H1 (cell line): ENCODE results near the gene CIB4. TPM values are rescaled to one million over a fixed set of nuclear protein-coding genes. Genes with fewer than 3 reads are reported as not detected.
A peak's percentile ranks its signal among the peaks of the same experiment; 100 is the strongest.
"Not testable (repeated sequence)": the region's sequence is repeated elsewhere in the genome, so short reads cannot be mapped to it uniquely, and the experiment has no call there.

Source experiments
- CTCF ChIA-PET: fragments of 300-600 bp; sonication (Branson Sonifier 250); formaldehyde crosslinking; loops from one replicate; lab custom pipeline; 2021; ENCODE audit not compliant: partially characterized antibody; lab: Charles Lee
- POLR2A ChIA-PET: fragments of 300-600 bp; sonication (Branson Sonifier 250); formaldehyde crosslinking; loops from one replicate; lab custom pipeline; 2021; ENCODE audit warnings: inconsistent platforms; ENCODE audit not compliant: partially characterized antibody; lab: Charles Lee
- DNase-seq, 2 experiments: peaks; one replicate each; pipeline versions ENCODE4 v3.0.0 to v3.0.0-alpha.2; 2010 to 2022; ENCODE audit warnings: low spot score in 2 of 2, low read depth in 1 of 2, mixed read lengths in 1 of 2
- FAIRE-seq: peaks from 2 replicates; lab custom pipeline; 2011; peaks lifted over from hg19 to GRCh38; lab: Jason Lieb, UNC
- H2AFZ ChIP-seq: 2 replicates; pipeline ENCODE4 v1.8.1; 2012; ENCODE audit warnings: low read length, inconsistent platforms
- H2AK5ac ChIP-seq: 2 replicates; pipeline ENCODE4 v1.6.1; 2013; ENCODE audit warnings: low read depth, low read length
- H2BK120ac ChIP-seq: replicated peaks from 2 replicates; pipeline ENCODE3; 2013; ENCODE audit warnings: low read depth, low read length, inconsistent platforms
- H2BK12ac ChIP-seq: 2 replicates; pipeline ENCODE4 v1.6.1; 2013; ENCODE audit warnings: low read depth, low read length
- H2BK15ac ChIP-seq: 2 replicates; pipeline ENCODE4 v1.6.1; 2013; ENCODE audit warnings: low read length
- H2BK20ac ChIP-seq: 2 replicates; pipeline ENCODE4 v1.6.1; 2013; ENCODE audit warnings: low read length
- H2BK5ac ChIP-seq: 2 replicates; pipeline ENCODE4 v1.6.1; 2013; ENCODE audit warnings: low read depth, low read length
- H3K14ac ChIP-seq: 2 replicates; pipeline ENCODE4 v1.6.1; 2013; ENCODE audit warnings: inconsistent platforms; ENCODE audit not compliant: insufficient read length
- H3K18ac ChIP-seq: 2 replicates; pipeline ENCODE4 v1.6.1; 2013; ENCODE audit warnings: low read length; ENCODE audit errors: extremely low read depth
- H3K23ac ChIP-seq: 2 replicates; pipeline ENCODE4 v1.6.1; 2013; ENCODE audit warnings: inconsistent platforms; ENCODE audit not compliant: insufficient read length
- H3K23me2 ChIP-seq: 2 replicates; pipeline ENCODE4 v1.6.1; 2013; ENCODE audit warnings: low read depth, low read length
- H3K27ac ChIP-seq: 2 replicates; pipeline ENCODE4 v1.6.1; 2011; ENCODE audit warnings: low read depth, low read length, inconsistent platforms
- H3K27me3 ChIP-seq, 4 experiments: replicated peaks in 1 of 4; 1 replicate in 1 of 4; 2 replicates in 3 of 4; pipeline versions ENCODE4 v1.6.1 to v1.8.1; 2011 to 2013; ENCODE audit warnings: low read length in 3 of 4, mild to moderate bottlenecking in 3 of 4, inconsistent platforms in 2 of 4, mixed read lengths in 2 of 4, moderate library complexity in 1 of 4; ENCODE audit not compliant: control insufficient read depth in 3 of 4, insufficient read depth in 3 of 4; ENCODE audit errors: extremely low read depth in 1 of 4
- H3K36me3 ChIP-seq, 4 experiments: 2 replicates each; pipeline versions ENCODE4 v1.6.1 to v1.8.1; 2011 to 2013; ENCODE audit warnings: mild to moderate bottlenecking in 4 of 4, low read length in 3 of 4, moderate library complexity in 2 of 4, control low read depth in 1 of 4, inconsistent platforms in 1 of 4; ENCODE audit not compliant: insufficient read depth in 4 of 4, control insufficient read depth in 2 of 4
- H3K4ac ChIP-seq: replicated peaks from 2 replicates; pipeline ENCODE3; 2013; ENCODE audit warnings: low read length, low read depth, mixed read lengths, inconsistent platforms; ENCODE audit not compliant: insufficient read length
- H3K4me1 ChIP-seq, 4 experiments: replicated peaks in 1 of 4; 1 replicate in 1 of 4; 2 replicates in 3 of 4; pipeline versions ENCODE4 v1.6.1 to v1.8.1; 2011 to 2013; ENCODE audit warnings: low read length in 3 of 4, inconsistent platforms in 2 of 4, mixed read lengths in 1 of 4; ENCODE audit not compliant: insufficient read depth in 4 of 4, control insufficient read depth in 3 of 4
- H3K4me2 ChIP-seq, 2 experiments: 2 replicates each; pipeline versions ENCODE4 v1.6.1 to v1.8.1; 2011 to 2013; ENCODE audit warnings: low read depth in 2 of 2, low read length in 2 of 2, control low read depth in 1 of 2, inconsistent platforms in 1 of 2, mild to moderate bottlenecking in 1 of 2; ENCODE audit not compliant: insufficient read depth in 1 of 2
- H3K4me3 ChIP-seq, 4 experiments: fragments of 200-600, 300-600 bp in 1 of 4; sonication (generic), shearing (Covaris generic), sonication (Bioruptor Twin) in 1 of 4; 2 replicates each; pipeline versions ENCODE4 v1.5.1 to v1.8.1; 2011 to 2016; ENCODE audit warnings: low read length in 4 of 4, low read depth in 3 of 4, control low read depth in 2 of 4, inconsistent platforms in 2 of 4, mild to moderate bottlenecking in 2 of 4, mixed read lengths in 1 of 4, moderate library complexity in 1 of 4; ENCODE audit not compliant: insufficient read depth in 2 of 4; ENCODE audit errors: extremely low read depth in 1 of 4
- H3K56ac ChIP-seq: replicated peaks from 2 replicates; pipeline ENCODE3; 2013; ENCODE audit warnings: low read depth, mild to moderate bottlenecking, mixed read lengths, low read length, inconsistent platforms; ENCODE audit not compliant: insufficient read length
- H3K79me1 ChIP-seq: 2 replicates; pipeline ENCODE4 v1.6.1; 2013; ENCODE audit warnings: low read depth, low read length, control low read depth
- H3K79me2 ChIP-seq, 2 experiments: 2 replicates each; pipeline versions ENCODE4 v1.6.1 to v1.8.1; 2012 to 2013; ENCODE audit warnings: low read length in 2 of 2, mild to moderate bottlenecking in 2 of 2, inconsistent platforms in 1 of 2; ENCODE audit not compliant: insufficient read depth in 2 of 2, control insufficient read depth in 1 of 2
- H3K9ac ChIP-seq, 4 experiments: replicated peaks in 1 of 4; 1 replicate in 1 of 4; 2 replicates in 3 of 4; pipeline versions ENCODE4 v1.6.1 to v1.8.1; 2011 to 2013; ENCODE audit warnings: low read depth in 3 of 4, low read length in 3 of 4, control low read depth in 2 of 4, mild to moderate bottlenecking in 2 of 4, moderate library complexity in 2 of 4, inconsistent platforms in 1 of 4; ENCODE audit errors: extremely low read depth in 1 of 4
- H3K9me3 ChIP-seq, 2 experiments: 2 replicates each; pipeline versions ENCODE4 v1.6.1 to v1.8.1; 2012 to 2013; ENCODE audit warnings: mild to moderate bottlenecking in 2 of 2, moderate library complexity in 2 of 2, control low read depth in 1 of 2, inconsistent platforms in 1 of 2, low read depth in 1 of 2, low read length in 1 of 2, mixed read lengths in 1 of 2; ENCODE audit not compliant: insufficient read depth in 2 of 2
- H4K20me1 ChIP-seq, 2 experiments: replicated peaks in 1 of 2; 2 replicates each; pipeline versions ENCODE3 to v1.8.1; 2011 to 2013; ENCODE audit warnings: inconsistent platforms in 2 of 2, low read length in 2 of 2, mild to moderate bottlenecking in 1 of 2; ENCODE audit not compliant: insufficient read depth in 2 of 2, control insufficient read depth in 1 of 2
- H4K5ac ChIP-seq: 2 replicates; pipeline ENCODE4 v1.6.1; 2013; ENCODE audit warnings: low read length, low read depth, mixed read lengths, inconsistent platforms; ENCODE audit not compliant: insufficient read length
- H4K8ac ChIP-seq: 2 replicates; pipeline ENCODE4 v1.8.0; 2013; ENCODE audit warnings: mild to moderate bottlenecking, moderate library complexity, low read length, inconsistent platforms; ENCODE audit not compliant: insufficient read depth; ENCODE audit errors: extremely low read depth
- H4K91ac ChIP-seq: replicated peaks from 2 replicates; pipeline ENCODE3; 2013; ENCODE audit warnings: low read length, mixed read lengths, inconsistent platforms; ENCODE audit not compliant: insufficient read length
- CREB1 ChIP-seq: IDR thresholded peaks from 2 replicates; pipeline ENCODE4 v1.6.1; 2012; ENCODE audit warnings: inconsistent platforms
- CTBP2 ChIP-seq: IDR thresholded peaks from 2 replicates; pipeline ENCODE4 v1.7.0; 2011; ENCODE audit warnings: borderline replicate concordance, mild to moderate bottlenecking, moderate library complexity, mixed read lengths, low read length; ENCODE audit not compliant: insufficient read depth, insufficient read length
- EGR1 ChIP-seq: IDR thresholded peaks from 2 replicates; pipeline ENCODE4 v1.6.1; 2011; ENCODE audit warnings: low read depth, low read length, borderline replicate concordance
- HDAC2 ChIP-seq, 2 experiments: fragments of 300-600 bp in 1 of 2; sonication (generic) in 1 of 2; IDR thresholded peaks; 2 replicates each; pipeline ENCODE4 v1.6.1; 2011 to 2012; ENCODE audit warnings: low read depth in 2 of 2, low read length in 2 of 2, mild to moderate bottlenecking in 2 of 2, moderate library complexity in 2 of 2, borderline replicate concordance in 1 of 2, inconsistent platforms in 1 of 2
- HDAC6 ChIP-seq: IDR thresholded peaks from one replicate; pipeline ENCODE4 v1.7.1; 2012; ENCODE audit warnings: low read depth, mild to moderate bottlenecking, inconsistent platforms, low read length, moderate library complexity
- KDM5A ChIP-seq: fragments of 200-600 bp; IDR thresholded peaks from 2 replicates; pipeline ENCODE4 v1.7.1; 2012; ENCODE audit warnings: mild to moderate bottlenecking, low read length, inconsistent platforms, mixed read lengths
- RNF2 ChIP-seq: fragments of 200-900, 300-1000 bp; sonication (generic); IDR thresholded peaks from 2 replicates; pipeline ENCODE4 v1.7.1; 2016; ENCODE audit warnings: borderline replicate concordance, low read depth, mild to moderate bottlenecking, antibody characterized with exemption, low read length; ENCODE audit not compliant: poor library complexity, severe bottlenecking; ENCODE audit errors: missing control alignments
- SIN3A ChIP-seq, 2 experiments: IDR thresholded peaks in 1 of 2; conservative IDR thresholded peaks in 1 of 2; 2 replicates each; pipeline ENCODE4 v1.6.1; 2011 to 2012; ENCODE audit warnings: low read length in 2 of 2, improper control_type of control experiment in 1 of 2, low read depth in 1 of 2, mild to moderate bottlenecking in 1 of 2
- SIX5 ChIP-seq: IDR thresholded peaks from 2 replicates; pipeline ENCODE4 v1.6.1; 2011; ENCODE audit warnings: mild to moderate bottlenecking, low read depth, low read length
- TAF1 ChIP-seq: IDR thresholded peaks from 2 replicates; pipeline ENCODE4 v1.6.1; 2011; ENCODE audit warnings: mild to moderate bottlenecking, low read depth, low read length
- TBP ChIP-seq: IDR thresholded peaks from 2 replicates; pipeline ENCODE4 v1.6.1; 2011; ENCODE audit warnings: low read depth, low read length, improper control_type of control experiment
- WGBS, 2 experiments: shearing (Covaris generic) in 1 of 2; methylation state at CpG; one replicate each; pipeline versions ENCODE4 v1.1.6 to v1.1.7; 2013 to 2015; ENCODE audit warnings: low lambda C conversion rate in 2 of 2, mixed read lengths in 2 of 2, inconsistent platforms in 1 of 2, low coverage in 1 of 2, missing lambda C conversion rate in 1 of 2; ENCODE audit not compliant: insufficient replicate concordance in 2 of 2, insufficient coverage in 1 of 2, insufficient read length in 1 of 2; ENCODE audit errors: extremely low coverage in 1 of 2, missing lambda C conversion rate in 1 of 2; 5-methylcytosine and 5-hydroxymethylcytosine counted together
- polyA plus RNA-seq, 7 experiments: library from polyadenylated mRNA; depleted of rRNA in 3 of 7; stranded (reverse) in 5 of 7; unstranded in 2 of 7; fragments of >200 nt in 5 of 7; fragments of 200-250 nt in 2 of 7; gene quantifications; 1 replicate in 5 of 7; 2 replicates in 1 of 7; 4 replicates in 1 of 7; pipeline versions ENCODE4 v1.2.1 to v1.2.3, GENCODE V29; 2011 to 2013; ENCODE audit warnings: missing spikeins in 2 of 7, mixed read lengths in 2 of 7
- total RNA-seq: library from RNA; stranded (reverse); fragmentation: NEBNext Ultra II Directional; extraction: Animal tissue kit (Norgen Biotek cat#: 25700); gene quantifications from 2 replicates; pipeline ENCODE4 v1.2.1, GENCODE V29; 2021
- TF ChIP-seq, protein P1 (sequence below): IDR thresholded peaks from 2 replicates; pipeline ENCODE4 v1.6.1; 2011; ENCODE audit warnings: low read depth, mild to moderate bottlenecking, low read length; ENCODE audit not compliant: insufficient read depth

The CIB4 gene
- total and polyA plus RNA-seq, 2 of the 8 experiments (the other 6 are each of a cell fraction or from before 2014, with no cell fraction given) = not detected

DNA sequence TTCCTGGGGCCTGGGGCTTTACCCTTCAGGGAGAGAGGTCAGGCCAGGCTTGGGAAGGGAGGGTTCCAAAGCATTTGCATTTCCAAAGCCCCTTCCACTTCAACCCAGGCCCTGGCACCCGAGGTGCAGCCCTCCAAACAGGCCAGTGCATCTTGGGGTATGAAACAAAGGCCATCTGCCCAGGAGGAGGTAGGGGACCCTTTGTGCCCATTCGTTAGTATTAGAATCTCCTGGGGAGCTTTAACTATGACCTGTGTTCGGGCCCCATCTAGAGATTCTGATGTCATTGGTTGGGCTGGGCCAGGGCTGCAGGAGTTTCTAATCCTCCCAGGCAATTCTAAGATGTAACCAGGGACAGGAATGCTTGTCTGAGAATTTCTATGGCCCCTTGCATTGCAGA, 73.6 kb downstream of the CIB4 start (continued):
- TF ChIP-seq HDAC2 (IDR thresholded peaks at IDR 0.05; ENCODE audit: borderline replicate concordance in 1 of 2, low read depth in 2 of 2, low read length in 2 of 2) (peak in 1 of 2 experiments; percentile 39; a peak in 1 of 4 replicates), CTBP2 (no peak), TAF1 (no peak), TBP (no peak), RNF2 (no peak), SIX5 (no peak), HDAC6 (no peak), KDM5A (no peak), SIN3A (conservative IDR thresholded peaks at IDR 0.05 in 1 of 2, IDR thresholded peaks at IDR 0.05 in 1 of 2; ENCODE audit: low read depth in 1 of 2, low read length in 2 of 2) (no peak), CREB1 (peak; percentile 59), EGR1 (no peak)
- TF ChIP-seq, protein P1, sequence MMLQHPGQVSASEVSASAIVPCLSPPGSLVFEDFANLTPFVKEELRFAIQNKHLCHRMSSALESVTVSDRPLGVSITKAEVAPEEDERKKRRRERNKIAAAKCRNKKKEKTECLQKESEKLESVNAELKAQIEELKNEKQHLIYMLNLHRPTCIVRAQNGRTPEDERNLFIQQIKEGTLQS = no peak

GRCh38 chr2:26566731-26567130, 74.4 kb downstream of the CIB4 start:
- not testable (repeated sequence) for H3K9me3 ChIP-seq, H2BK120ac ChIP-seq, H4K8ac ChIP-seq, H3K23me2 ChIP-seq, H3K18ac ChIP-seq, H3K27ac ChIP-seq, H3K36me3 ChIP-seq, H2BK20ac ChIP-seq, H2BK15ac ChIP-seq, H3K23ac ChIP-seq, H2BK5ac ChIP-seq, H2BK12ac ChIP-seq, H3K79me2 ChIP-seq, H3K9ac ChIP-seq, H3K14ac ChIP-seq, FAIRE-seq, H2AK5ac ChIP-seq, H3K56ac ChIP-seq, H4K20me1 ChIP-seq, H3K4me3 ChIP-seq, H3K4me2 ChIP-seq, H3K79me1 ChIP-seq, DNase-seq, H2AFZ ChIP-seq, H4K5ac ChIP-seq, H3K4ac ChIP-seq, H4K91ac ChIP-seq
- Histone ChIP-seq H3K27me3 (peaks cover 0 to 15% (median 6%) of the 10 kb centered on the region in 4 experiments; a peak in 5 of 7 replicates), H3K4me1 (peaks cover 6 to 14% (median 9%) of the 10 kb centered on the region in 4 experiments; a peak in 5 of 7 replicates)
- POLR2A ChIA-PET = interaction anchor here (0.8 to 1.2 kb wide), 2 partner anchors 8 to 10 kb away, joined by 3 read pairs; no protein-coding TSS in a partner anchor
- CTCF ChIA-PET = interaction anchor here (0.7 to 2.1 kb wide), 6 partner anchors 11 to 153 kb away, joined by 3 to 10 read pairs (median 4); no protein-coding TSS in a partner anchor
- 95% methylated on average over 1 of the region's 1 CpG; no CpG with 5 or more reads in 1 of the 2 experiments for WGBS, 2 experiments
